Renal cortex interstitium (tissue), 11 donors: Measurements from ENCODE around the gene CCDC34. TPM values are rescaled to one million over a fixed set of nuclear protein-coding genes. Genes with fewer than 3 reads are reported as not detected.

Experiments
- DNase-seq, 11 donors: peaks; one replicate each; pipeline ENCODE4 v3.0.0-alpha.2; 2013; ENCODE audit warnings: low read depth in 9 of 11, low spot score in 4 of 11; ENCODE audit errors: extremely low read depth in 1 of 11
- polyA plus RNA-seq, 3 donors: library from polyadenylated mRNA; unstranded; fragments of 120-200 nt; gene quantifications; one replicate each; pipeline ENCODE4 v1.2.1, GENCODE V29; 2013; ENCODE audit not compliant: insufficient read length in 3 of 3

CCDC34 gene
- polyA plus RNA-seq, 3 donors = 28.1 to 34.4 (median 31.8) TPM

DNA sequence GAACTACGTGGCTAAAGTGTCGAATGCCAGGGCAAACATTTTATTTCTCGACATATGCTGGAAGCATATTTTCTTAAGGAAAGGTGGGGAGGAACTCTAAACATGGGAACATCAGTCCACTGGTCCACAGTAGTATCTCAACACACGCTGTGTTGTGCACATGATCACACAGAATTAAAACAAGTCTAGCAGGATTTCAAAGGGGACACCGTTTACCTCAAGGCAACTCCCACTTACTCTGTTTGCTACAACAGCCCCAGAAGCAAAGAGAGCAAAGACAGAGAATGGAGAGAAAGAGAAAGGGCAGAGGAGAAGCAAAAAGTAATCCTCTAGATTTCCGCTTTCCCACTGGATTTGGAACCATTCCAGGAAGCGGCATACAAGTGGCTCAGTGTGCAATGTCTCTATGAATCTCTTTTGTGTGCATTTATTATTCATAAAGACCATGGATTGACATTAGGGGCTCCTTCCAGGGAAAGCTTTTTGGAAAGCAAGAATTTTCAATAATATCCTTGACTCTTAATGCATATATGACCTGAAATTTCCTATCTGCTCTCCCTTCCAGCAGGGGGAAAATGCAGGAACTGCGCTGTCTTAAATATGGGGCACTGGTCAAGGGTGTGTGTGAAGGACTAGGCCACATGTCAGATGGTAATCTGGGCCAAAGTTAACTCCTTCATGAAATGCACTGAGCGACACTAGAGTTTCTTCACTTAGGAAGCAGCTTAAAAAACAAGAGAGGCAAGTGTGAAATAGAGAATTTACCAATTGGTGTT lies 34.8 kb upstream of the CCDC34 start:
- DNase-seq = no peak

DNA sequence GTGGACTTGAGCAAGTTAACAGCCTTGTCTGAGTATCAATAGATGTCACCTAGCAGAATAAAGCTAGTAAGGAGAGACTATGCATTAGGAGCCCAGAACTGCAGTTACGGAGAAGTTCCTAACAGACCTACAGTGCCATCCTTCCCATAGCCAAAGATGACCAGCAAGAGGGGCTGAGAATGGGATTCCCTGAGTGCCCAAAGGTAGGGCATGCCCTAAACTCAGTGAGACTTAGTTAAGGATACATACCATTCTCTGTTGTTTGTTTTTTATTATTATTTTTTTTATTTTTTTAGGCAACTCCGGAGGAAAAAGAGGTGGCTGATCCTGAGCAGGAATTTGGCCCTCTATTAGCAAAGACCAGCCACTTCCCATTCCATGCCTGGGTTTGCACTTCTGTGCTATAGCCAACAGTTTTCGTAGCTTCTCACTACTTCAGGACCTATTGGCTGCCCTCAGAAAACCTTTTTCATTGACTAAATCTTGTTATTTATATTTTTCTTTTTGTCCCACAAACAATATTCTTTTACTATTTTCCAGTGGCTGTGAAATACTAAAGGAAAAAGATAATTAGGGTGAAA lies 33.3 kb upstream of the CCDC34 start:
- no peak for DNase-seq

DNA sequence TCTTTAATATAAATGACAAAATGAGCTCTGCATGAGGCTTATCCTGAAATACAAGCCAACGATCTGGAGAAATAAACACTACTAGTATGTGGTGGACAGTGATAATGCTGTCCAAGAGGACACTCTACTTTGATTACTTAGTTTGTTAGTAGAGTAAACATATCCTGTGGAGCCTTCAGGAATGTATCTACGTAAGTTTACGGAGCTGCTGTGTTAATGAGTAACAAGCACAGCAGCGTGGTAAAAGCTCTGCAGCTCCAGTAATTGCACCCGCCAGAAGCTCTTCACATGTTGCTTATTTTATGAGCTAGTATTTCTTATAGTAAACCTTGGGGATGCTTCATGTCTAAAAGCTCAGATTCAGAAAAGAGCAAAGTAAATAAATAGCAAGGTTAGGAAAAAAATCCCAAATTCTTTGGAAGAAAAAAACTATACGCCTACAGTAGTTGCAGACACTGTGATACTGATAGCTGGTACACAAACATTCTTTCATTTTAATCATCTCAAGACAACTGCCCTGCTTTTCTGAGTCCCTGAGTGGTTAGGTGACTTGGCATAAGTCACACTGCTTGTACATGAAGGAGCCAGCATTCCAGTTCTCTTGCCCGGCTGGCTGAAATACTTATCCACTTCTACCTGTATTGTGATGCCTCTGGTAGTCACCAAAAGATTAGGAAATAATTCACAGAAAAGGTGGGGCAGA lies 32.7 kb upstream of the CCDC34 start:
- peak in 10 of 11 donors; percentile 33 to 76 (median 63) for DNase-seq

DNA sequence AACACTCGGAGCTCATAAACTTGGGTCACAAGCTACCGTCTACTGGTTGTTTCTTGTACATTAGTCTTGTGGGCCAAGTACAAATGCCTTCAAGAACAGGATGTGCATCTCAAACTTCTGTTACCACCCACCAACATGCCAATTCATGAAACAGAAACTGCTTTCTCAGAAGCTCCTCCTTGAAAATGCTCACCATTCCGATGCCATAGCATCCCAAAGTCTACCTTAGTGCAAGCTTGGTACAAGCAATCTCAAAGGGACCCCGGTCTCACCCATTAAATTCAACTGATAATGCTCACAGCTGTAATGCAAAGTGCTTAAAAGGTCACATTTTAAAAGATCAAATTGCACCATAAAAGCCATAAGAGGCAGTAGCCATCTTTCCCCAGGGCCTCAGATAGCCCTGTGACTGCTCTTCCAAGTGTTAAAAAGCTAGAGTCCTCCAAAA lies 31.8 kb upstream of the CCDC34 start:
- DNase-seq = no peak

DNA sequence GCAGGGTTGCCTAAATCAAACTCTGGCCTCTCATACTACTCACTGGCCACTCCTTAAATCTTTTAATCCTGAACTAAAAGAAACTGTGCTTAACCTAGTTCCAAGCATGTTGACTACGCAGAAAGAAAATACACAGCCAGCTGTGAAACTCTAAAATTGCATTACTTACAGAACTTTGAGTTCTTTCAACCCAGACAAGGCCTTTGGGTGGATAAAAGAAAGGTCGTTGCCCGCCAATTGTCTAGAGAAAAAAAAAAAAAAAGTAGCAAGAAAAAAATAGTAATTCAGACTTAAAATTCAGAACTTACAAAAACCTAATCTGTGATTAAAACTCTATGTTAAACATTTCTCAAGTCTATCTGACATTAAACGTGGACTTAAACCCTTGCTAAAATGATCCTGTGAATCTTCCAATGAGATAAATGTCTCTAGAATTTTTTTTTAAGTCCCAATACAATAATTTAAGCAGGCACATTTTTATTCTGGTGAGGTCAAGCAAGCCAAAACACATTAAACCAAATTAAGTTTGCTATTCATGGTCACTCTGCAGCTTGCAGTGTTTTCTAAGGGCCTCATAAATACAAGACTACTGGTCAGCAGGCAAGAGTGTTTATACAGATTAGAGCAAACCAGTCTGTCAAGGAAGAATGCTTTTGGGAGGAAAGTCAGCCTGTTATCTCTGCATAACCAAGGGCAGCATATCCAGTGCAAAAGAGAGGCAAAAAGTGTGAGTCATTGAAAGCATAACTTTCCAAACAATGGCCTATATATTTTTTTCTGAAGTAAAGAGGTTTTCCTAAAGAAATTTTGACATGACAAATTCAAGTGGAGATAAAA lies 29.5 kb upstream of the CCDC34 start:
- DNase-seq = peak in 4 of 11 donors; percentile 32 to 60 (median 45)

DNA sequence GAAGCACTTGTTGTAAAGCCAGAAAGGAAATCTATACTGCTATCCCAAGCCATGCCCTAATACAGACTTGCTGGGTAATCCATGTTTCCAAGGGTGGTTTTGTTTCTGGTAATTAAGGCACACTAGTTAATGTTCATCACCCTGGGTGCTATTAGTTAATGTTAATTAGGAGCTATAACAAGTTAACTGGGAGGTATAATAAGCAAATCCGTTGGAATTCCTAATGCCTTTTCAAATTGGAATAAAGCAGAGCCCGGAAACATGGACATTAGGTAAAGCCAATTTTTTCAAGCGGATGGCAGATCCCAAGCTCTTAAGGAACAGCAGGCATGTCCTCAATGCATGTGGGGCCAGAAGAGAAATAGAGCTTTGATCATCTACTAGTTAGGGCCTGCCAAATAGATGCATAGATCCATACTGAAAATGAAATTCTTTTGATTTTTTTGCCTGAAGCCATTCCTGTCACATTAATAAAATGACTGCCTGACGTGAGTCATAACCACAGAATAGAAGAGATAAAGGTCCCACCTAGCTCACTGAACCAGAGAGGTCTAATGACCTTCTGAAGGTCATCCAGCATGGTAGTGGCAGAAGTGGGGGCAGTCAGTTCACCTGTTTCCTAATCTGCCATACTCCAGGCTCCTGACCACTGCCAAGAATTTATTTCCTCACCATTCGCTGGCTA lies 28.5 kb upstream of the CCDC34 start:
- DNase-seq = no peak

DNA sequence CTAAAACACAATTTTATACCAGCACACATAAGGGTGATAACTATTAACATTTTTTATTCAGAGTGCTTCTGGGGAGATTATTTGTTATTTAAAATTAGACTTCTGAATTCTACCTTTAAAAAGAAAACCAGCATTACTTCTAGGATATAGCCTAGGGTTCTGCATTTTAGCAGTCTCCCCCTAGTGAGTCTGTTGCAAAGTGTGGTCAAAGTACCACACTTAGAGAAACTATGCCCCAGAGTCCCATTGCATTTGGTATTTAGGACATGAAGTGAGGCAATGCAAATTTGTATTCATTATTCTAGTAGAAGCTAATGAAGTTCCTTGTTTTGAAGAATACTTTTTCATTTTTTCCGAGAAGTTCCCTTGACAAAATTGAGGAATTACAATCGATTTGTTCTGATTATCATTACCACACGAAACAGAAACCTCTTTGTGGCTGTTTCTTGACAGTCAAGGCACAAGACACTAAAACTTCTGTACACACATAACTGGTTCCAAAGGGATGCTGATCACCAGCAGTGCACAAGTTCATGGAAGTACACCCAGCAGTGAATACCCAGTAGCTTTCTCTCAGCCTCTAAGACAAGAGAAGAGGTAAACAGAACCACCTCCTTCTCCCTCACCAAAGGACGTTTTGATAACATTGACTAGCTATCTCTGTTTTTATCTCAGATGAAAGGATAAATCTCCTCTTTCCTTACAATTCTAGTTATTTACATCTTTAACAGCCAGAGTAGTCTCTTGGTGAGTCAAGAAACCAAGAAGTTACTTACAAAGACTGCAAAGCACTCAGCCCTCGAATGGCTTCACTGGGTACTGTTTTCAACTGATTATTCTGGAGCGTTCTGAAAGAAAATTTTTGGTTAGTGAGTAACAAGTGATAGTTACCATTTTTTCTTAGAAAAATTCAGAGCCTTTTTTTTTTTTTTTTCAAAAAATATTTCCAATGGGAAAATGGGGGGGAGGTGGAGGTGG lies 27.6 kb upstream of the CCDC34 start:
- DNase-seq = no peak

DNA sequence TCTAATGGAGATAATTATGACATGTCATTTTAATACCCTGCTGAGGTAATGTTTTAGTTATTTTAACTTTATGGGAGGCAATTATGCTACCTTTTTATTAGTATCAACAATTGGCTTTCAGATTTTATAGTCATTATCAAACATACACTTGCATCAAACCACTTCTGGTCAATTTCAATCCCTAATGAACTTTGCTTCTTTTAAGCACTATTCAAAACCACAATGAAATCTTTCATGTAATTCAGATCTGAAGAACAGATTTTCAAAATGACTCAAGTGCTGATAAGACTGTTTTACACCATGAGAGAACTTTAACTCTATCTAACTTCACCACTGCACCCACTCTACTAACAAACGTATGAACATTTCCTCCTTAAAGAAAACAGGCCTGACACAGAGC lies 25.9 kb upstream of the CCDC34 start:
- no peak for DNase-seq

DNA sequence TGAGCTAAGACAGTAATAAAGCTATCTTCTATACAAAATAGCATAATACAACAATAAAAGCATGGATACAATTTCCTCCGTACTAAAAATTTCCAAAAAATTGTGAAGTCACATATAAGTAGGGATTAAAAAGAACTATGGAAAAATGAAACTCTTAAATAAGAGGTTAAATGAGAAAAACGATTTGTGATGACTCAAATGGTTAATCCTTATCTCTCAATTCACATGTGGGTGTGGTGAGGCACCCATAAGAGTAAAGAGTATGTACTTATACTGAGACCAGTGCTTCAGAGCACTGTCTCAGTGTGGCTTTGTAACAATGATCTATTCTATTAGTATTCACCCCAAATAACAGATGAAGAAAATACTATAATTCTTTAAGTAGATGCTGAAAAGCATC lies 25.0 kb upstream of the CCDC34 start:
- no peak for DNase-seq

DNA sequence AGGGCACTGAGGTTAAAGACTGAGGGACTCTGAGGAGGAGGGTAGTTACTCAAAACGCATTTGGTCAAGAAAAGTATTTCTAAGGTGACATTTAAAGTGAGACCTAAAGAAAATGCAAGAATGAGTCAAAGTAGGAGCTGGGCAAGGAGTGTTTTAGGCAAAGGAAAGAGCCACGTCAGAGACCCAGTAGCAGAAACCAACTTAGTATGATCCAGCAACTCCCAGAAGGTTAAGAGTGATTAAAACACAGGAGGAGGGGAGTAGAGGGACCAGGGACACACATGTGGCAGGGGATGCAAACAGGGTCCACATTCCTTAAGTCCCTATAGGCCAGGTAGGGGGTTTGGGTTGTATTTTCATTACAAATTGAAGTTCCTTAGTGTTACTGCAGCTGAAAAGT lies 24.3 kb upstream of the CCDC34 start:
- no peak for DNase-seq

DNA sequence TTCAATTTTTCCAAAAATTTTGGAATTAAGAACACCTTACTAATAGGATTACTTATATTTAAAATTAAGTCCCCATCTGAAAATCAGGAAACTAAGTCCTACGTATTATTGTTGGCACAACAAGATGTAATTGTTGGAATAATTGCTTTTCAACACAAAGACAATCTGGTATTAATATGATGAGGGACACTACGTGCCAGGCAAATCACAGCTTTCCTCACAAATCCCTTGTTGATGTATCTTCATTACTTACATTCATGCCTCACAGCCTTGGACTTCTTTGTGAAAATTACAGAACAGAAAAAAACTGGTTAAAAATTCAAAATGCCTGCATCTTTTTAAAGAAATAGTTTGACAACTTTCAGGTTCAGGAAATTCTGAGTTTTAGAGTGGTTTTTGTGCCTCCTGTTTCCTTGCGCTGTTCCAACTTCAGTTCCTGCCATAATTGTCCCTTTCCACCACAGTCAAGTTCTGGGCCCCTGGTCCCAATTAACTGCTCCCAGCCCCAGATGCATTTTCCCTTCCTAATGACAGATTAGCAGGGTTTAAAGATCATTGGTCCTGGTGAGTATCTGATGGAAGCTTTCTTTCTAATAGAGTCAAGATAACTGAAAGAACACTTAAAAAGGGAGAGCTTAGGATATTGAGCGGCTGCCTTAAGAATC lies 23.3 kb upstream of the CCDC34 start:
- no peak for DNase-seq

DNA sequence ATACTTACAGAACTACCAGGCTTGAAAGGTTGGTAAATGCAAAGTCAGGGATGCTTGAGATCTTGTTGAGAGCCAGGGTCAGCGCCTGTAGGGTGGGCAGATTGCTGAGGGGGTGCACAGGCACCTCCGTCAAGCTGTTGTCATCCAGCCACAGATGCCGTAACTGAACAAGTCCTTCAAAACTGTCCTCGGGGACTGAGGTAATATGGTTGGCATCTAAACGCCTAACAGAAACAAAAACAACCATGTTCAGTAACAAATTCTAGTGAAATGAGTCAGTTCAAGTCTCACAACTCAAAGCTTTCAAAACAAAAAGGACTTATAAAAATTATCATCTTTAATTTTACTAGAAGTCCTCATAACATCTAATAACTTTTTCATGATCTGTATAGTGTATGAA lies 22.2 kb upstream of the CCDC34 start:
- DNase-seq = no peak

DNA sequence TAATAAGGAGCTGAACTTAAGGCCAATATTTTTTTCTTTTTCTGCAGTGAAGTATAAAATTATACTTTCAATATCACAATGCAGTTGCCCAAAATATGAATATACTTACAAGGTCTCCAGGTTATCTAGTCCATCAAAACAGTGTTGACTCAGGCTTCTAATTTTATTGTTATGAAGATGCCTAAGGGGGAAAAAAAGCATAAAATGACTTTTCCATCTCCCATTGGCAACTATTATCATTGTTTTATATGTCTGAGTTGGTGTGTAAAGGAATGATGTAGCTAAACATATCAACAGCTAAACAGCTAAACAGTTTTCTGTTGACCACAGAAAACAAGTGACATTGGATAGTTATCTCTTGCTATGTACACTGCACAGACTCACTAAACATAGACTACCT lies 21.2 kb upstream of the CCDC34 start:
- no peak for DNase-seq

DNA sequence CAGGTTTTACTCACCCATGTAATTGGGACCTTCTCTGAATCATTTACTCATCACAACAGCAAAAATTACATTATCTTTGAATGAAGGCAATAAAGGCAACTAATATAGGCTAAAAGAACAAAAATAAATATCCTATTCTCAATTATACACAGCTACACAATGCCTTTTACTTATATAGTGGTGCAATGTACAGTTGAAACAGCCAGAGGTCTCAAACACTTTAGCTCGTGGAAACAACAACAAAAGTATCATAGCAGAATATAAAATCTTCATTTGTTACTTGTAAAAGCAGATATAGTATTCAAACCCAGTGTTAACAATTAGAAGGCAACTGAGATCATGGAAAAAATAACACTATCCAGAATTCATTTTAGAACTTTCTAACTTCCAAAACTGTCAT lies 20.6 kb upstream of the CCDC34 start:
- no peak for DNase-seq

DNA sequence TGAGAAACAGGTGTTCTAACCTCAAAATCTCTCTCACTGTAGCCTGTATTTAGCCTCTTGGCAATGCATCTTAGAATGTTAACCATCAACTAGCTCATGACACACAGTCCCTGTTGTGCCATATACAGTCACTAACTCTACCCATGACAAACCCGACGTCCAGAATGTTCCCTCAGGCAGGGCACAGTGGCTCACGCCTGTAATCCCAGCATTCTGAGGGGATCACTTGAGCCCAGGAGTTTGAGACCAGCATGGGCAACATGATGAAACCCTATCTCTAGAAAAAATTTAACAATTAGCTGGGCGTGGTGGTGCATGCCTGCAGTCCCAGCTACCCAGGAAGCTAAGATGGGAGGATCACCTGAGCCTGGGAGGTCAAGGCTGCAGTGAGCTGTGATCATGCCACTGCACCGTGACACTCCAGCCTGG lies 18.2 kb upstream of the CCDC34 start:
- no peak for DNase-seq

DNA sequence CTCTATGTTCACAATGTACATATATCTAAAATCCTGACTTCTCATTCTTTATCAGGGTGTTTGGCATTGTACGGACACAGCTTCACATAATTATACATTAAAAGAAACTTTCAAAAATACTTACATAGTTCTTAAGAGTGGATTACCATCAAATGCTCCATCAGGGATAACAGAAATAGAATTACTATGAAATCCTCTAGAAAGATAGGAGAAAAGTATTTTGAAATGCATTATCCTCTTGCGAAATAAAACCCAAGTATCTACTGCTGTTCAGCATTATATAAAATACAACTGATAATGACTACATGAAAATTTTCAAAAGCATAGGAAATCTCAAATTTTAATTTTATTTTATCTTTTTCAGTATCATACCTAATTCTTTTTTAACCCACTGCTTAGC lies 17.8 kb upstream of the CCDC34 start:
- no peak for DNase-seq

DNA sequence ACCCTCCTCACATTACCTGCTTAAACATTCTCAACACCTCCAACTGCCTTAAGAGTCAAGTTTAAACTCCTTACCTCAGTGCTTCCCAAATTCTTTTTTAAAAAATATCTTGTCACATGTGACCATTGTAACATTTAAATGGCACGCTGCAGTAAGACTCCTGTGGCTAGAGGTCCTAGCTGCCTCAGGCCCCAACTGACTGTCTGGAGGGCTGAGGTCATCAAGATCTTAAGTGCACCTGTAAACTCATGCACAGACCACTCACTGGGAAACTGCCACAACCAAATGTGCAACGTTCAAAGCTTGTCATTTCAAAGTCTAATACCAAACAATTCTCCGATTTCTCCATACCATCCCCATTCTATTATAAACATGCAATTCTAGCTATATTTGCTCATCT lies 16.4 kb upstream of the CCDC34 start:
- no peak for DNase-seq
